Measurements from ENCODE around the gene SHF.
A peak's percentile ranks its signal among the peaks of the same experiment; 100 is the strongest.
"Not testable (repeated sequence)": the region's sequence is repeated elsewhere in the genome, so short reads cannot be mapped to it uniquely, and the experiment has no call there.

SHF gene

GRCh38 chr15:45140557-45141250 lies 47.1 kb downstream of the SHF start:
- DNase-seq (ENCODE audit: low spot score), result no peak
- no peak for TF ChIP-seq CTCF (IDR thresholded peaks at IDR 0.05; ENCODE audit: extremely low read depth, insufficient read depth, missing control alignments)
- in situ Hi-C loops (cut with MboI; ENCODE audit: low pct_unique_long_range_greater_than_20kb, low sequenced_read_pairs, unreplicated experiment), result no loop called here

- in situ Hi-C loops (cut with MboI; ENCODE audit: low pct_unique_long_range_greater_than_20kb, low sequenced_read_pairs, unreplicated experiment), result no loop called here
- DNase-seq (ENCODE audit: low spot score), result no peak
- TF ChIP-seq CTCF (IDR thresholded peaks at IDR 0.05; ENCODE audit: extremely low read depth, insufficient read depth, missing control alignments), result no peak
These were observed 48.0 kb downstream of the SHF start for GRCh38 chr15:45139770-45140169.

GRCh38 chr15:45138814-45139765 lies 48.7 kb downstream of the SHF start:
- DNase-seq (ENCODE audit: low spot score), result no peak
- in situ Hi-C loops (cut with MboI; ENCODE audit: low pct_unique_long_range_greater_than_20kb, low sequenced_read_pairs, unreplicated experiment), result no loop called here
- no peak for TF ChIP-seq CTCF (IDR thresholded peaks at IDR 0.05; ENCODE audit: extremely low read depth, insufficient read depth, missing control alignments)

- TF ChIP-seq CTCF (IDR thresholded peaks at IDR 0.05; ENCODE audit: extremely low read depth, insufficient read depth, missing control alignments), result no peak
- DNase-seq (ENCODE audit: low spot score), result no peak
- in situ Hi-C loops (cut with MboI; ENCODE audit: low pct_unique_long_range_greater_than_20kb, low sequenced_read_pairs, unreplicated experiment), result no loop called here
These were observed 50.1 kb downstream of the SHF start for GRCh38 chr15:45137703-45138102.

GRCh38 chr15:45136378-45136764 lies 51.4 kb downstream of the SHF start:
- TF ChIP-seq CTCF (IDR thresholded peaks at IDR 0.05; ENCODE audit: extremely low read depth, insufficient read depth, missing control alignments), result peak; percentile 45
- in situ Hi-C loops (cut with MboI; ENCODE audit: low pct_unique_long_range_greater_than_20kb, low sequenced_read_pairs, unreplicated experiment), result no loop called here
- DNase-seq (ENCODE audit: low spot score), result no peak

GRCh38 chr15:45135705-45136377 lies 51.9 kb downstream of the SHF start:
- in situ Hi-C loops (cut with MboI; ENCODE audit: low pct_unique_long_range_greater_than_20kb, low sequenced_read_pairs, unreplicated experiment); DNase-seq (ENCODE audit: low spot score): not testable (repeated sequence)
